GM04504 (cell line): ENCODE data around the gene ZMYND10.

ENCODE experiments used
- DNase-seq: peaks from one replicate; pipeline ENCODE4 v3.0.0-alpha.2; 2012; ENCODE audit warnings: low read depth

Gene ZMYND10

DNA sequence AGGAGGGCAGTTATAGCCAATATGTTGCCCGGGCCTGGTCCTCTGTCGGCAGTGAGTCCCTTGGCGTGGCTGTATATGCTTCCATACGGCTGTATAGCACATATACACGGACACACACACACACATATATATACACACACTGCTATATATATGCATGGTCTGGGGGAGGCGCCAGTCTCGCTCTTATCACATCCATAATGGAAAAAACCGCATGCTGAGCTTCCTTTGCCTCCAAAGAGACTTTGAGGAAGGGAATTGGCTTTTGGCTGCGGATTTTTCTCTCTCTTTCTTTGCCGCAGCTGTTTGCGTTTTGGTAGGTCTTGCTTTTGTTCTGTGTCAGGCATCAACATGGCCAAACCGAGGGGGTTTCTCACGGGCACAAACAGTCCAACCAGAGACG is 25.1 kb upstream of the ZMYND10 start:
- no peak for DNase-seq

DNA sequence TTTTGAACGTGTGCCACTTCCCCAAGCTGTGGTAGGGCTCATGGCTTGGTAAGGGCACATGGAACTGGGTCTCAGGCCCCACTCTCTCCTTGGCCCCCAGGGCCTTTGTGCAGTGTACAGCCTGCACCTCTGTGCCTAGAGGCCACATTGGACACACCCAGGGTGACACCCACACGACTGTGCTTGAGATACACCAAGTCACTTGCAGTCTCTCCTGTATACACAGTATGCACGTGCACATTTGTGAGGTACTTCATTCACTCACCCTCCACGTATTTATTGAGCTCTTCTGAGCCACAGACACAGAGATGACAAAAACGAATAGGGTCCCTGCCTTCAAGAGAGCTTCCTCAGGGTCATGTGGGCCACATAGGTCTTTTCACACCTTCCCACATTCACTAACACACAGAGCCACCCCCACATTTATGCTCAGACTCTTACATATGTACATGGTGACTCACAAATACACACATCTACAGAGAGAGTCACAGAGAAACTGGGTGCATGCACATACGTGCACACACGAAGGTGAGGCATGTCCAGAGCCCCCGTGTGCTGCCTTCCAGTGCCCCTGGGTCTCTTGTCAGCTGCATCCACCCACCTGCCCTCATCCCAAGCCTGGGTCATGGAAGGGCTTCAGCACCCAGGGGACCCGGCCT is 23.6 kb upstream of the ZMYND10 start:
- no peak for DNase-seq

DNA sequence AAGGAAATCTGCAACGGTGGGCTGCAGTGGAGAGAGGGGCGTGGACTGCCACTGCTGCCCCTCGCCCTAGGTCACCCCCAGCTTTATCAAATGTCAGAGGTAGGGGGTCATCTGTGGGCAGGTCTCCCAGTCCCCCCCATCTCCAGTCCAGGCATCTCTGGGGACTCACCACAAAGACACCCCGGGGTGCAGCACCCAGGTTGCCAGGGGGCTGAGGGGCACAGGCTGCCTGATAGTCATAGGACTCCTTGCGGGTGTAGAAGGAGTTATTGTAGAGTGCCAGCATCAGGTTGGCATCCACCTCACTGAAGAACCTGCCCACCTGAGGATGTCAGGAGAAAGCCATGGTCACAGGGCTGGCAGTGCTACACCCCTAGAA is 20.3 kb upstream of the ZMYND10 start:
- no peak for DNase-seq

DNA sequence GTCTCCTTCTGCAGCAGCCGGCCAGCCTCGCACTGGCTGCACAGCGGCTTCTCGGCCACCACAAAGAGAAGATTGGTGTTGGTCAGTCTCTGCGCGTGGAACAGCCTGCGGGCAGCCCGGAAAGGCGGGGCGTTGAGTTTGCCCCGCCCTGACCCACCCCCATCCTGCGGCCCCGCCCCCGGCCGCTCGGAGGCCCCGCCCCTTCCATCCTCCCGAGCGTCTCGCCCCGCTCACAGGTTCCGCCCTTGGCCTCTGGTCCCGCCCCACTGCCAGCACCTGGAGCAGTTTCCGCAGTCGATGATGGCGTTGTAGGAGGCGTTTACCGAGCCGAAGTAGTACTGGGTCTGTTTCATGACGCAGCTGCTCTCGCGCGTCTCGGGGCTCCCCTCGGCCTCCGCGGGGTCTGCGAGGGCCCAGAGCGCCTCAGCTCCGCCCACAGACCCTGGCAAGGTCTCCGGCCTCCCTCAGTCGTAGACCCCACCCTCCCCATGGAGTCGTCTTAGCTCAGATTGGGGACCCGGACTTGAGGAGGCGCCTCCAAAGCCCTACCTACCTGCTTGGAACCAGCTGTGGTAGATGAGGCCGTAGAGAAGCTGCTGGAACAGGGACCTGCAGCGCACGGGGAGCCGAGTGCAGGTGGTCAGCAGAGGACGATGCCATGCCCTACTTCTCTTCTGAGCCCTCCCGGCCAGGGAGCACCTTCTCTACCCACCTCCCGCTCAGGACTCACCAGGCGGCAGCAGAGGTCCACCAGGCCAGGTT is 19.7 kb upstream of the ZMYND10 start:
- no peak for DNase-seq

DNA sequence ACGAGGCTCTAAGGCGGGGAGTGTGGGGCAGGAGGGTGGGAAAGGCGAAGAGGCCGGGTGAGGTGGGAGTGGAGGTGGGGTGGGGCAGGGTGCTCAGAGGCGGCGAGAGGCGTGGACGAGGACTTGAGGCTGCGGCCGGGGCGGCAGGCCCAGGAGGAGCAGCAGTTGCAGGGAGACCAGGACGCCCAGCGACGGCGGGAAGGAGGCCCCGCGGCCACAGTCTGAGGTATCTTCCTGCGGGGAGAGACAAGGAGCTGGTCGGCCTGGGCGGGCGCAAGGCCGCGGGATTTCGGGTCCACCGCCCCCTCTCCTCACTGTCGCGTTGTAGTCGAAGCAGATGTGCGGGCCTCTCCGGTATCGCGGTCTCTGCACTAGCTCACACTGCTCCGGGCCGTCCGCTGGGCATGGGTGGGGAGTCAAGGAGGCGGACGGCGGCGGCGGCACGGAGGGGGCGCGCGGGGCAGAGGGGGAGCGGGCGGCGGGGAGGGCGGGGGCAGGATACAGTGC is 19.1 kb upstream of the ZMYND10 start:
- DNase-seq: no peak

DNA sequence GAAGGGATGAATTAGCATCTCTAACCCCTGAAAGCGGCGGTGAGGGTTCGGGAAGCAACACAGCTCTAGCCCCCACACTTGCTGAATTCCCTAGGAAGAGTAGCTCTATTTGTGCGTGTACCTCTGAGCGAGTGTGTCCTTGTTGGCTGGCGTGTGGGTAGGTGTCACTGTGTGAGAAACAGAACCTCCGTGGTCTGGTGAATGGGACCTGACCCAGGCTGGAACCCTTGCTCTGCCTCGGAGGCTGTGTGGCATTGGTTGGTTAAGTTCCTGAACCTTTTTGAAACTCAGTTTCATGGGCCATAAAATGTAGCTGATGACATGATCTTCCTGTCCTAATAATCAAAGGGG is 14.2 kb upstream of the ZMYND10 start:
- no peak for DNase-seq

DNA sequence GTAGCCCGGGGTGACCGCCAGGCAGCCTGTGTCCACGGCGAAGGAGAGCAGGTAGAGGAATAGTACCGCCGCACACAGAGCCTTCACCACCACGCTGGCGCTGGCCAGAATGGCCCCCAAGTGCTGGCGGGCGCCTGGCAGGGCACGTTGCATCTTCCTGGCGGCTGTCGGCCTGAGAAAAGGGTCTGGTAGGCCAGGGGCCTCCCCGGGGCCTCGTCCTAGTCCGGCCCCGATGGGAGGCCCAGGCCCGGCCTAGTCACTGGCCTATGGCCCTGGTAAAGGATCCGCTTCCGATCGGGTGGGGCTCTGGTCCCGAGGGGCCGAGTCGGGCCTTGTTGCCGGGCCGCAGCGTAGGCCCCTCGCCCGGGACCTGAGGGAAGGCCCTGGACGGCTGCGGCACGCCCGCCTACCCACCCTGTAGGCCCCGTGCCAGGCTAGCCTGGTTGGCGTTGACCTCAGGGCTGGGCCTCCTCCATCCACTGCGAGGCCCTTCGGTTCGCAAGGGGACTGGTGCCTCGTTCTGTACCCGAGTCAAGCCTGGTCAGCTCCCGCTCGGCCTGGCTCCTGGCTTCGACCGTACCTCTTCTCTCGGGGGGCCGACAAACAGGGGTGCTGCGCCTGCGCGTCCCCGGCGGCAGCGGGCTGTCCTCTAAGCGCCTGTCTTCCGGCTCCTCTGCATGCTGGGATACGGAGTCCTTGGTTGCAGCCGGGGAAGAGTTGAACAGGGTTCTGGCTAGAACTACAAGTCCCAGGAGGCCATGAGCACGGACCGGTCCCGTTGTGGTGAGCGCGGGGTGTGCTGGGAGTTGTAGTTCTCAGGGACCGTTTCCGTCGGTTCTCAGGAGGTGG is 13.6 kb upstream of the ZMYND10 start, which contains the start of gene TMEM115:
TMEM115 (minus strand) TSS at position 611 of the 849 bp plus-strand sequence; CDS start at position 153, 458 bp downstream.
- peak; percentile 98 for DNase-seq

DNA sequence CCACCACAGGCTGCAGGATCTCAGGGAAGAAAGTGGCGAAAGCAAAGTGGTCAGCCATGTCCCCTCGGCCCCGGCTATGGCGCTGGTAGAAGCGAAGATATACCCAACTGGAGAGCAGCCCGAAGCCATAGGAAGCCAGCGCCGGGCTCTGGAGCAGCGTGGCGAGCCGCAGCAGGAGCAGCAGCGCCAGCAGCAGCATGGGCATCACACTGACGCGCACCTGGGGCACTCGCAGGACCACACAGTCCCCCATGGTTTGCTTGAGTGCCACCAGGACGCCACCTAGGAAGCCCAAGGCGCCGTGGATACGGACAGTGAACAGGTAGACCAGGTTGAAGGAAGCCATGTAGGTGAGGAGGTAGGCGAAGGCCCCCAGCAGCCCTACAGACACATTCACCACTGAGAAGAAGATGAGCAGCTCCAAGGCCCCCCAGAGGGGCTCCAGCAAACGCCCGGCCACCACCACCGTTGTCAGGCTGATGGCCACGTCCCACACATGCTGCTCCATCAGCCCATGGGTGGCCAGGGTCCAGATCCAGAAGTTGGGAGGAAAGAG is 12.9 kb upstream of the ZMYND10 start:
- DNase-seq: no peak

DNA sequence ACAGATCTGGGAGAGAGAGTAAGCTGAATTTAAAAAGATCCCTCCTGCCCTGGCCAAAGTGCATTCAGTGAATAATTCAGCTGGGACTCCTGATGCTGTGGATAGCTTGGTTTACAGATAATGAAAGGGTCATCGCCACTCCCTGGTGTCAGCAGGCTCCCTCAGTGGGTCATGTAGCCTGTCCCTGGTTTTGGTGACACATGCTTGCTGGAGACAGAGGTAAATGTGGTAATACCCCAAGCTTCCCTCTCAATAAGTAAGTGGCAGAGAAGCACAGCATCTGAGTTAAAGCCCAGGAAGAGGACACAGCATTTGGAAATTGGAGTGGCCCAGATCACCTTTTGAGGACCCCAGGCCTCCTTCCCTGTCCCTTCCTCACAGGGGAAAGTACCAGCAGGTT is 11.9 kb upstream of the ZMYND10 start:
- DNase-seq: no peak

DNA sequence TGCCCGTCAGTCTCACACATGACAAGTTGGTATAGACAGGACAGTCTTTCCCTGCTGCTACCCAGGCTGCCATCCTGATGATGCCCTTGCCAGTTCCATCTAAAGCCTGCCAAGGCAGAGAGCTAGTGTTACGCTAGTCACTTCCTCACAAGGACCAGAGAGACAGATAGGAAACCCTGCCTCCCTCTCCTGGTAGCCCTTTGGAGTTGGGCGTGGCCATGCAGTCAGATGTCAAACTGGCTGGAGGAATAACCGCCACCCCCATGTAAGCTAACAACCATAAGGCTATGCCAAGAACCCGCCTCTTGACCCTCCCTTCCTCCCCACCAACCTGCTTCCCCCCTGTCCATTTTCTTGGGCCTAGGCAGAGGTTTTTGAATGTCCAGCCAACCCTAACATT is 11.0 kb upstream of the ZMYND10 start:
- DNase-seq: no peak

DNA sequence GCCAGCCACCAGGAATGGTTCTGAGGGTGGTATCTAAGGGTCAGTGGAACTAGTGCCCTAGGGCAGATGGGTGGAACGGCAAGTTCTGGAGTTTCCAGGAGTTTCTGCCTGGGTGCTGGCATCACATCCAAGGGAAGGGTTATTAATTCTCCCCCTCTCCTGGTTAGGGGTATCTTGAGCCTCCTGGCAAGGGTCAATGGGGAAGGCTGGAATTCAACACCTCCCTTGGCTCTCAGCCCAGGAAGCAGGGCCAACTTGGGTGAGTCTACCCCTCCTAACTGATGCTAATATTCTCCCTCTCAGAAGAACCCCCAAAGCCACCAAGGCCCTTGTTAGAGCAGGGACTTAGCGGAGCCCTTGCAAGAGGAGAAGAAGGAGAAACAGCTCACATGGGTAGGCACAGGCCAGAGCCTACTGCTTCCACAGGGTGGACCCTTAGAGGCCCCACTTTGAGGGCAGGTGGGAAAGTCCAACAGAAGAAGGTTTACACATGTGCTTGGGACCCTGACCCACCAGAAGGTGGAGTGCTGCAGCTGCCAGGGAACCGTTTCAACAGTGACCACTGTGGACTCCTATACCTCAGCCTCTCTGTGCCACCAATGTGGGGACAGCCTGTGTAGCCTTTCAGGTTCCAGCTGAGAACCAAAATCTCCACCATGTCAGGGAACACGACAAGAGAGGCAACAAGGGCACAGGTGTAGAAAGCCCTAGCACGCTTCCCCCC is 10.5 kb upstream of the ZMYND10 start:
- DNase-seq: no peak

DNA sequence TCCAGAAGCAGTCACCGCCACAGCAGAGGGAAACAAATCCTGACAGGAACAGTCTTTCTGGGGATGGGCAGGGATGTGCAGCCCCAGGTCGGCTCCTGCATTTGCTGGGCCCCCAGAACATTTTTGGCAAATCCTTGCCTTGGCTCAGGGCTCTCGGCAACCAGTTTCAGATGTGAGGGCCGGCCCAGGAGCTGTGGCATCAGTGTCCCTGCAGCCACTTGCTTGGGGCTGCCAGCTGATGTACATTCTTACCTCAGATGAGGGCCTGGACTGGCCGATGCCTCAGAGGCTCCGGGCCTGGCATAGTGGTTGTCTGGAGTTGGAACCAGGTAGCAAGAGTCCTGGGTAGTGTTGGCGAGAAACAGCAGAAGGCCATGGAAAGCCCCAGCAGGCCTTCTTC is 9.3 kb upstream of the ZMYND10 start:
- no peak for DNase-seq

DNA sequence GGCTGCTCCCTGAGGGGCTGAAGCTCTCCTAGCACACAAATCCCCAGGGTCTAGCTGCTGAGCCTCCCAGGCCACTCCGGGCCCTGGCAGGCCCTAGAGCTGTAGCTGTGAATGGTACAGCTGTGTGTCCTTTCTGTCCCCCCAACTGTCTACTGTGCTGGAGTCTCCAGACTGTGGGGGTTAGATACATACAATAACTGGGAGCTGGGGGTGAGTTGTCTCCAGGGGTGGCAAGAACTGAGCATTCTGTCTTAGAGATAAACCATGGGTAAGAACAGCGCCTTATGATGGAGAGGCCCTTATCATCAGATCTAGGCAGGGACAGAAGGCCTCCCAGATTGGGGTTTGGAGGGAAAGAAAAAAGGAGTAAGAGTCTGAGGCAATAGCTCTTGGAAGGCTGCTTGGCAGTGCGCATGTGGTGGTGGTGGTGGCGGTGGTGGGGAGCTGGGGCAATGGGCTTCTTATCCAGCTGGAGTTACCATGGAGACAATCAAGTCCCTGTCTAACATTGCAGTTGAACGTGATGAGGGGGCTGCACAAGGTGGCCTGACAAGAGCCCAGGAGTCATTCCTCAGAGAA is 8.7 kb upstream of the ZMYND10 start:
- DNase-seq: no peak

DNA sequence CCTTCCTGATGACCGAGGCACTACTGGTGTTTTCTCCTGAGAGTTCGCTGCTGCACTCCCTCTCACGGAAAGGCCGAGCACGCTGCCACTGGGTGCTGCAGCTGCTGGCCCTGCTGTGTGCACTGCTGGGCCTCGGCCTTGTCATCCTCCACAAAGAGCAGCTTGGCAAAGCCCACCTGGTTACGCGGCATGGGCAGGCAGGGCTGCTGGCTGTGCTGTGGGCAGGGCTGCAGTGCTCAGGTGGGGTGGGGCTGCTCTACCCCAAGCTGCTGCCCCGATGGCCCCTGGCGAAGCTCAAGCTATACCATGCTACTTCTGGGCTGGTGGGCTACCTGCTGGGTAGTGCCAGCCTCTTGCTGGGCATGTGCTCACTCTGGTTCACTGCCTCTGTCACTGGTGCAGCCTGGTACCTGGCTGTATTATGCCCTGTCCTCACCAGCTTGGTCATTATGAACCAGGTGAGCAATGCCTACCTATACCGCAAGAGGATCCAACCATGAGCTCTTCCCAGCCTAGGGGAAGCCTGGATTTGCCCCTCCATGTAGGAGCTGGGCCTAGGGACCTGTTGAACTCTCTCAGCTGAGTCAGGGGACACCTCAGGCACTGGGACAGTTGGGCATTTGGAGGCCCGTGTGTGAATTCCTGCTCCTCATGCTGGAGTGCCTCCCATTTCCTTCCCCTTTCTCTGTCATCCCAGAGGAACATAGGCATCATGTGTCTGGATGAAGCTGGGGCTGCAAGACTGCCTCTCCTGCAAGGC is 7.9 kb upstream of the ZMYND10 start:
- DNase-seq: no peak

DNA sequence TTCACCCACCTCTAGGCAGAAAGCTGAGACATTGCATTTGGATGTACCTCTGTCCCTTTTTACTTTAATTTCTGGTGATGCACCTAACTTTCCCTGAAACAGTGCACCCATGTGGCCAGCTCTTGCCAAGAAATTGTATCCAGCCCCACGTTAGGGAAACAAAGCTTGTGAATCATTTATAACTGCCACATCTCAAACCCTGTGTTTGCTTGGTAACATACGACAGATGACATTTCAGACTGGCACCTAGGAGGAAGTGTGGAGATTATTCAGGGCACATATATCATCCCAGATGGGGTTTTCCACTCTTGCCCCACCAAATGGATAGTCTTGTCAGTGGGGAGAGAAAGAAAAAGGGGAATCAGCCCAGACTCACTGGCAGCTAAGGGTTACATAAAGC is 7.2 kb upstream of the ZMYND10 start:
- no peak for DNase-seq

DNA sequence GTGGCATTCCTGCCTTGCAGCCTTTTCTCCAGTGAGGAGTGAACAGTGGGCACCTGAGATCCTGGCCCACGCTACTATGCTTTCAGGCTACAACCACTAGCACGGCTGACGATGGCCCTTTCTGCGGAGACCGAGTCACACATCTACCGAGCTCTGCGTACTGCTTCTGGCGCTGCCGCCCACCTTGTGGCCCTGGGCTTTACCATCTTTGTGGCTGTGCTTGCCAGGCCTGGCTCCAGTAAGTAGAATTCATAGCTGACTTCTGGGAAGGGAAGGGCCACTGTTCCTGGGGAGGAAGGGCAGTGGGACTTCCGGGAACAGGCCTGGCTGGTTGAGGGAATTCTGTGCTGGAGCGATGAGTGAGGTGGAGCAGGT is 5.8 kb upstream of the ZMYND10 start:
- DNase-seq: no peak

DNA sequence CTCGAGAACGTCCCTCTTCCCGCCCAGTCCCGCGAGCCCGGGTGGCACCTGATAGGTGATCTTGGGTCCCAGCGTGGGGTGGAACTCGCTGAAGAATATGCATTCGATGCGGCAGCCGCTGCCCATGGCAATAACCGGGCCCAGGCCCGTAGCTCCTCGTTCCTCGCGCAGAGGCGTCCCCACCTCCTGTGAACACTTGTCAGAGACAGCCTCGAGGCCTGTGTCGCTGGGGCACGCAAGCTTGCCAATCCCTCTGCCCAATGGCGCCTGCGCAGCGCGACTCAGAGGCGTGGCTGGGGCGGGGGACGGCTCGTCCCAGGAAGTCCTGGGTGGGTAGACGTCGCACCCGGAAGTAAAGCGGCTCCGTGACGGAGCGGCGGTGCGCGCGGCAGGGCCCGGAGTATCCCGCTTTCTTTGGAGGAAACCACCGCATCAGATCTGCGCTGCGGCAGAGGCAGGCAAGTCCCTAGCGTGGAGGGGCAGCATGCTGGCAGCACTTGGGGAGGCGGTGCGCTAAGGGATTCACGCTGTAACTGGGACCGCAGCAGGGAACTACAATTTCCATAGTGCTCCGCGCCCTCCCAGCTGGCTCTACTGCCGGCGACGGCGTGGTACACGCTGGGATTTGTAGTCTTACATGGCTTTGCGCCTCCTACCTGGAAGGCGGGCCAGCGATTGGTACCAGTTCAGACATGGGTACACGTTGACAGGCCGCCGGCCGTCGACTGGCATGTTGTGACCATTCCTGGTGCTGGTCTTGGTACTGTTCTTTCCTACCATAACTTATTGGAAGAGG is 5.2 kb upstream of the ZMYND10 start, which contains the start of the genes CYB561D2 and NPRL2:
CYB561D2 (plus strand) TSS at position 336 of the 796 bp plus-strand sequence. CDS start 572 bp downstream, outside the sequence.
NPRL2 (minus strand) TSS at position 249 of the 796 bp plus-strand sequence; CDS start at position 126, 123 bp downstream.
- peak; percentile 83 for DNase-seq

DNA sequence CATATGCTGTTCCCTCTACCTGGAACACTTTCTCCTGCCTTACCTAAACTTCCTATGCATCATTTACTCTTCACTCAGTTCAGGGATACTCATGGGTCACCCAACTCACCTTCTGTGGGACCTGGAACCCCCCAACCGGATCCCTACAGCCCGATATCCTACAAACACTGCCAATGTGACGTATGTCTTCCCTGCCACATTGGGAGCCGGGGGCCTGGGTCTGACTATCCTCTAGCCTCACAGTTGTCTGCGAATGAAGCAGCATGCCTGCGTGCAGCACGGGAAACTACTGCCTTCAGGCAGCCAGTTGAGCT is 4.6 kb upstream of the ZMYND10 start:
- DNase-seq: no peak

DNA sequence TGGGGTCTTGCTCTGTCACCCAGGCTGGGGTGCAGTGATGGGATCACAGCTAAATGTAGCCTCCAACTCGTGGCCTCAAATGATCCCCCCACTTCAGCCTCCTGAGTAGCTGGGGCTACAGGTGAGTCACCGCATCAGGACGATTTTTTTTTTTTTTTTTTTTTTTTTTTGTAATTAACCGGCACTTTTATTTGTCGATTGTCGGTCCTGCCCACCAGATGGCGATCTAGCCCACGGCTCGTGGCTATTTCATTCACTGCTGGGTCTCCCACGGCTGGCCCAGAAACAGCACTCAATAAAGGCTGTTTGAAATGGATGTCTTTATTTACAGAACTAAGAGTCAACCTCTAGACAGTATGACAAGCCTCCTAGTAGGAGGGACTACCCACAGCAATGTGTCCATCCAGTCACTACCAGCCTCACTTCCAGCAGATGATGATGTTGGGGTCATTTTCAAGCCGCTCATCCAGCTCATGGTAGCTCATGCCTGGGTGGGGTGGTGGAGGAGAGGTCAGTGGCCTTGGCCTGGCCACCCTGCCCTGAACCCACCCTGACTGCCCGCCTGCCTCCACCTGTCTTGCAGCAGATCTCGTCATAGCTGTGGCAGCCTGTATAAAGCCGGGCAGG is 1.8 kb upstream of the ZMYND10 start:
- DNase-seq: no peak
